AG04449 (cell line): ENCODE results near the gene TEKT3.

Experiments used
- CTCF ChIA-PET: fragments of 350-600 bp; formaldehyde crosslinking; extraction: SDS; loops from one replicate; lab custom pipeline; 2021; ENCODE audit warnings: antibody characterized with exemption; lab: Yijun Ruan, JAX
- POLR2A ChIA-PET: fragments of 400-600, 350-600 bp; formaldehyde crosslinking; extraction: SDS; loops from one replicate; lab custom pipeline; 2020; ENCODE audit warnings: antibody characterized with exemption, inconsistent platforms; lab: Yijun Ruan, JAX
- DNase-seq: peaks from one replicate; pipeline ENCODE4 v3.0.0-alpha.2; 2010; ENCODE audit warnings: low read depth, low spot score
- H3K4me3 ChIP-seq: 2 replicates; pipeline ENCODE4 v1.5.1; 2011; ENCODE audit warnings: low read depth, mild to moderate bottlenecking, control low read depth, low read length
- TF ChIP-seq, protein P1 (sequence below): IDR thresholded peaks from one replicate; pipeline ENCODE4 v1.5.1; 2011; ENCODE audit warnings: mild to moderate bottlenecking, moderate library complexity, low read length, control low read depth, inconsistent platforms; ENCODE audit not compliant: insufficient read depth; ENCODE audit errors: missing control alignments

The TEKT3 gene

GRCh38 chr17:15269780-15270089, 71.7 kb downstream of the TEKT3 start:
- ChIA-PET CTCF (no interaction called here), POLR2A (no interaction called here)
- no peak for DNase-seq
- no peak overlapping the region for H3K4me3 ChIP-seq
- TF ChIP-seq, protein P1, sequence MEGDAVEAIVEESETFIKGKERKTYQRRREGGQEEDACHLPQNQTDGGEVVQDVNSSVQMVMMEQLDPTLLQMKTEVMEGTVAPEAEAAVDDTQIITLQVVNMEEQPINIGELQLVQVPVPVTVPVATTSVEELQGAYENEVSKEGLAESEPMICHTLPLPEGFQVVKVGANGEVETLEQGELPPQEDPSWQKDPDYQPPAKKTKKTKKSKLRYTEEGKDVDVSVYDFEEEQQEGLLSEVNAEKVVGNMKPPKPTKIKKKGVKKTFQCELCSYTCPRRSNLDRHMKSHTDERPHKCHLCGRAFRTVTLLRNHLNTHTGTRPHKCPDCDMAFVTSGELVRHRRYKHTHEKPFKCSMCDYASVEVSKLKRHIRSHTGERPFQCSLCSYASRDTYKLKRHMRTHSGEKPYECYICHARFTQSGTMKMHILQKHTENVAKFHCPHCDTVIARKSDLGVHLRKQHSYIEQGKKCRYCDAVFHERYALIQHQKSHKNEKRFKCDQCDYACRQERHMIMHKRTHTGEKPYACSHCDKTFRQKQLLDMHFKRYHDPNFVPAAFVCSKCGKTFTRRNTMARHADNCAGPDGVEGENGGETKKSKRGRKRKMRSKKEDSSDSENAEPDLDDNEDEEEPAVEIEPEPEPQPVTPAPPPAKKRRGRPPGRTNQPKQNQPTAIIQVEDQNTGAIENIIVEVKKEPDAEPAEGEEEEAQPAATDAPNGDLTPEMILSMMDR = no peak

DNA sequence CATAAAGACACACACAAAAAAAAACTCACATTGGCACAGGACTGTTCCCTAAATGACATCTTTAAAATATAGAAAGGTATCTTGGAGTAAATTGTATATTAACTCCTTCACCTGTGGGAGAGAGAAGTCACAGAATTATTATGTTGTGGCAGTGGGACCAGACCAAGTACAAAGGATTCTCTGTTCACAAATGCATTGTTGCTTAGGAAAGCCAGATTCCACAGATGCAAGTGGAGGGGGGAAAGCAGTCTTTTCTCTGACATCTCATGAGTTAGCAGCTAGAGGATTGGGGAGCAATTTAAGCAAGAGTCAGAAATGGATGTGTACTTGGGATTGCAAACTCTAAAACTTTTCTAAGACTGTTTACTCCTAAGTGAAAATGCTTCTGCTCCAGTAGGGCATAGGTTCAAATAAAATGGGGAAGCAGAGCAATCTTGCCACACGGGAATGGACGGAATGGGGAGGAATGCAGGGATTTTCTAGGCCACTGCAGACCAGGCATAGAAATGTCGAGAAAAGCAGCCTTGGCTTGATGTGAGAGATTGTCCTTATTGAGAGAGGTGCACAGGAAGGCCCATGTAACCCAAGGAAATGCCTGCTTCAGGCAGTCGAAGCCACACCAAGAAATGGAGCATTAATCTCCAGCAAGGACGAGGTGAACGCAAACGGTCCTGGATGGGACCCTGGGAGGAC, 72.2 kb downstream of the TEKT3 start:
- no peak overlapping the region for H3K4me3 ChIP-seq
- ChIA-PET POLR2A (no interaction called here), CTCF (interaction anchor here (1.3 kb wide), 2 partner anchors 11 to 234 kb away, joined by 3 to 5 read pairs; no protein-coding TSS in a partner anchor)
- no peak for DNase-seq
- TF ChIP-seq, protein P1 = no peak

DNA sequence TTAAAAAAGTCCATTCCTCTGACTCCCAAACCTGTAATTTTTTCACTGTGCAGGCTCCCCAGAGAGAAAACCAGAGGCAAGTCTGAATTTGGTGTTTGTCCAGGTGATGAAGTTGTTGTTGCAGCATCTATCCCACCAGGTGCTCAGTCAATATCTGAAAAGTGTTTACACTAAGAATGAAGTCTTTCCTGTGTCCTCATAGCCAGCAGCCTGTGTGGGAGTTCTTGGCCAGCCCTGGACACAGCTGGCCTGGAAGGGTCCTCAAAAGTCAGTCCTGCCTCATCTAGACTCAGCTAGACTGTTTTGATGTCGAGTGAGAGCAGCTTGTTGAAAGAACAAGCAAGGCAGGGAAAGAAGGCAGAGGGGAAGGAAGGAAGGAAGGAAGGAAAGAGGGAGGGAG, 72.9 kb downstream of the TEKT3 start:
- TF ChIP-seq, protein P1 = no peak
- H3K4me3 ChIP-seq = no peak overlapping the region
- ChIA-PET POLR2A (no interaction called here), CTCF (interaction anchor here (1.3 kb wide), 2 partner anchors 10 to 234 kb away, joined by 3 to 5 read pairs; no protein-coding TSS in a partner anchor)
- no peak for DNase-seq

- no peak overlapping the region for H3K4me3 ChIP-seq
- TF ChIP-seq, protein P1 = peak; percentile 28
- CTCF ChIA-PET = interaction anchor here (1.3 to 1.6 kb wide), 3 partner anchors 10 to 235 kb away, joined by 3 to 6 read pairs (median 5); no protein-coding TSS in a partner anchor
- POLR2A ChIA-PET = no interaction called here
- DNase-seq = no peak
These were observed 73.4 kb downstream of the TEKT3 start for GRCh38 chr17:15267996-15268395.

DNA sequence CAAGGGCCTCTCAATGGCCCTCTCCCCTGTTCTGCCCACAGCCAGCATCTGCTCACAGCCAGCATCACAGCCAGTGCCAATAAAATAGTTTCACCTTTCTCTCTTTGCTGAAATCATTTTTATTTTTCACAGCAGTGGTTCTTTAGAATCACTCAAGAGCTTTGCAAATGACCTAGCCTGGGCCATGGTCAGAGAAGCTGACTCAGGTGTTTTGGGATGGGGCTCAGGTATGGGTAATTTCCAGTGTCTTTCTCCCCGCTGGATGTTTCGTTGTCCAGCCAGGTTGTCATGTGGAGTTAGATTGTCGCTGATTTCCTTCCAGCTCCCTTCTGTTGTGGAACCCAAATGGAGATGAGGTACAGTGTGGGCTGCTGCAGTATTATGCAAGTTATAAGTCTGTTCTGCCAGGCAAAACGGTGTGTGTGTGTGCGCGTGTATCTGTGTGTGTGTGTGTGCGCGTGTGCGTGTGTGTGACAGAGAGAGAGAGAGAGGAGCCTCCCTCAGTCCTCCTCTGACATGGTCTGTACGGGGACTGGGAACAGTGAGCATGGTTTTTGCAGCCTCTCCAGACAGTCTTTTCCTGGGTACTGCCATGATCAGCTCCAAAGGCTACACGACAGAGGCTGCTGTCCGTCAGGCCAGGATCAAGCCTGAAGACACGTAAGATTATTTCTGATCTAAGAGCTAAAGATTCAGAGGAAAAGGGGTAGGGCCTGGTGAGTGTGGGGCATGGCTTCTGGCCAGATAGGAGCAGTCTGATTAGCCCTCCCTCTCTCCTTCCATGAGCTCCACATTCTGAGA, 74.9 kb downstream of the TEKT3 start:
- DNase-seq = no peak
- CTCF ChIA-PET = interaction anchor here (1.6 to 2.3 kb wide), 3 partner anchors 9 to 237 kb away, joined by 5 to 11 read pairs (median 6); no protein-coding TSS in a partner anchor
- POLR2A ChIA-PET = interaction anchor here (0.6 kb wide), 1 partner anchor 438 kb away, joined by 3 read pairs; no protein-coding TSS in a partner anchor
- TF ChIP-seq, protein P1 = no peak
- no peak overlapping the region for H3K4me3 ChIP-seq

GRCh38 chr17:15265131-15265530, 76.3 kb downstream of the TEKT3 start, which contains the start of gene PMP22:
PMP22 (minus strand) TSS chr17:15265326; CDS start chr17:15260727, 4,599 bp downstream.
- no peak for DNase-seq
- POLR2A ChIA-PET = interaction anchor here (0.6 kb wide), 1 partner anchor 32 kb away, joined by 3 read pairs; no protein-coding TSS in a partner anchor
- CTCF ChIA-PET = interaction anchor here (0.9 to 2.3 kb wide), 3 partner anchors 8 to 238 kb away, joined by 3 to 11 read pairs (median 5); no protein-coding TSS in a partner anchor
- TF ChIP-seq, protein P1 = no peak
- H3K4me3 ChIP-seq = no peak within 1 kb of the TSS
